ENCODE results near the gene PTPRN2. TPM values are rescaled to one million over a fixed set of nuclear protein-coding genes. Genes with fewer than 3 reads are reported as not detected.

The PTPRN2 gene
- total RNA-seq, 1 experiment from 2014 or later = 2.1 TPM

DNA sequence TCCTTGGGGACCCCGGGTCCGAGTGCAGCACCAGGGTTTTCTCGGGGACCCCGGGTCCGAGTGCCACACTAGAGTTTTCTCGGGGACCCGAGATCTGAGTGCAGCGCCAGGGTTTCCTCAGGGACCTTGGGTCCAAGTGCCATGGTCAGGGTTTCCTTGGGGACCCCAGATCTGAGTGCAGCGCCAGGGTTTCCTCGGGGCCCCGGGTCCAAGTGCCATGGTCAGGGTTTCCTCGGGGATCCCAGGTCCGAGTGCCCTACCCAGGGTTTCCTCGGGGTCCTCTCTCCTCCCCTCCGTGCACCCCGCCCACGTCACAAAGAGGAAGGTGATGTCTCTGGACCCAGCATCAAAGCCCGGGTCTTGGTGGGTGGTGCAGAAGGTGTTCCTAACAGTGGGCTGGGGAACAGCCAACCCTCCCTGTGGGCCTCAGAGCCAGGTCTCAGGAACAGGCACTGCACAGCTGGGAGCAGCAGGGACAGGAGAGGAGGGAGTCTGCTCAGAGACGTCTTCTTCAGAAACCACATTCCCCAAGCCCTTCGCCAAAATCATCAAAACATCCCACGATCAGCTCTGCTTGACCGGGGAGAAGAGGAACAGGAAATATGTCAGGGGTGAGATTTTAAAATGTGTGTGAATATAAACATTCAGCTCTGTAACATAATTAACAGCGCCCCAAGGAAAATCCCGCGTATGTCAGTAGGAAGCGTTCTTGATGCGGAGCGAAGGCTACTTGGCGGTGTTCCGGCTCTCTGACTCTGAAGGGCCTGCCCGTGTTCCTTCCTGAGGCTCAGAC is 710.1 kb downstream of the PTPRN2 start:
- H3K27ac ChIP-seq (ENCODE audit: low read depth, low read length) = no peak overlapping the region
- H2AFZ ChIP-seq (ENCODE audit: low read depth, low read length, poor library complexity, severe bottlenecking) = no peak overlapping the region
- no peak overlapping the region for H3K4me3 ChIP-seq (replicated peaks in 1 of 2; ENCODE audit: low read depth in 1 of 2, low read length in 2 of 2)
- no peak overlapping the region for H3K9ac ChIP-seq (ENCODE audit: low read length)
- intact Hi-C loops (cut with micrococcal nuclease) = no loop called here
- H3K79me2 ChIP-seq (ENCODE audit: insufficient read depth, low read length) = no peaks in the 10 kb centered on the region
- no peaks in the 10 kb centered on the region for H3K27me3 ChIP-seq (ENCODE audit: insufficient read depth, low read length)
- TF ChIP-seq FOSL1 (IDR thresholded peaks at IDR 0.05; ENCODE audit: low read depth) (no peak), POLR2AphosphoS5 (IDR thresholded peaks at IDR 0.05; ENCODE audit: low read depth, low read length) (no peak), SP1 (IDR thresholded peaks at IDR 0.05; ENCODE audit: low read depth) (no peak), EZH2phosphoT487 (IDR thresholded peaks at IDR 0.05; ENCODE audit: borderline replicate concordance) (no peak), SIN3A (IDR thresholded peaks at IDR 0.05; ENCODE audit: low read depth) (no peak)
- POLR2A ChIA-PET = no interaction called here
- ATAC-seq (no peak), DNase-seq (ENCODE audit: low read depth, low spot score) (no peak)
- H3K9me3 ChIP-seq (ENCODE audit: control insufficient read depth in 1 of 2, insufficient read depth in 1 of 2, low read depth in 1 of 2, low read length in 2 of 2) = peaks cover 3 to 10% of the 10 kb centered on the region in 2 experiments; a peak in 2 of 4 replicates
- RAD21 ChIA-PET (ENCODE audit: low non-redundant PET in 1 of 2, low total read pairs in 2 of 2, uncharacterized antibody in 2 of 2, unreplicated experiment in 2 of 2) = no interaction called here
- no peaks in the 10 kb centered on the region for H3K9me2 ChIP-seq (ENCODE audit: insufficient read depth)
- no peaks in the 10 kb centered on the region for H4K20me1 ChIP-seq (ENCODE audit: insufficient read depth)
- peaks cover 0 to 9% of the 10 kb centered on the region in 2 experiments; a peak in 2 of 4 replicates for H3K4me1 ChIP-seq (ENCODE audit: control insufficient read depth in 1 of 2, insufficient read depth in 2 of 2, low read length in 2 of 2)
- BruUV-seq (replicated peaks) = no TSS peak
- H3K4me2 ChIP-seq (ENCODE audit: low read length) = no peak overlapping the region
- H3K36me3 ChIP-seq (ENCODE audit: control insufficient read depth in 1 of 2, insufficient read depth in 2 of 2, low read length in 2 of 2) = no peaks in the 10 kb centered on the region
- CTCF ChIA-PET = no interaction called here

DNA sequence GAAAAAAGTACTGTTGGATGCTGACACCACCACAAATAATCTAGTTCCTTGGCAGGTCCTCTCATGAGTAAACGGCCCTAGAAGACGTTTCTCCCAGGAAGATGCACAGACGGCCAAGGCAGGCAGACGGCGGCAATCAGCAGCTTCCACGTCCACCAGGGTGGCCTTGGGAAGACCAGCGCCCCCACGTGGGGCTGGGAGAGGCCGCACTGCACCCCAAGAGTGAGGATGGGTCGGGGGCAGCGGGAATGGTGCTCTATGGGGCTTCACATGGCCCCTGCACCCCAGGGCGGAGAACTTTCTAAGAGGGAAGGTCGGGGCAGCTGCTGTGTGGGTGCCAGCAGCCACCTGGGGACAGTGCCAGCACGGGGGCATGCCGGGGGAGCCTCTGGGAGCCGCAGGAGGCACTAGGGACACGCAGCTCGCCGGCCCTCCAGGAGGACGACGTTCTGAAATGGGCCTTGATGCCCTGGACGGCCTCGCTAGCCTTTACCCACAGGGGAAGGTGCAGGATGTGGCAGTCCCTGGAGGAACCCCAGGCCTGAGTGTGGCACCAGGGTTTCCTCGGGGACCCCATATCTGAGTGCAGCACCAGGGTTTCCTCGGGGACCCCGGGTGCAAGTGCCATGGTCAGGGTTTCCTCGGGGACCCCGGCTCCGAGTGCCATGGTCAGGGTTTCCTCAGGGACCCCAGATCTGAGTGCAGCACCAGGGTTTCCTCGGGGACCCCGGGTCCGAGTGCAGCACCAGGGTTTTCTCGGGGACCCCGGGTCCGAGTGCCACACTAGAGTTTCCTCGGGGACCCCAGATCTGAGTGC is 710.9 kb downstream of the PTPRN2 start:
- TF ChIP-seq RAD21 (IDR thresholded peaks at IDR 0.05; ENCODE audit: low read depth) = no peak
- TF ChIP-seq, protein P1, sequence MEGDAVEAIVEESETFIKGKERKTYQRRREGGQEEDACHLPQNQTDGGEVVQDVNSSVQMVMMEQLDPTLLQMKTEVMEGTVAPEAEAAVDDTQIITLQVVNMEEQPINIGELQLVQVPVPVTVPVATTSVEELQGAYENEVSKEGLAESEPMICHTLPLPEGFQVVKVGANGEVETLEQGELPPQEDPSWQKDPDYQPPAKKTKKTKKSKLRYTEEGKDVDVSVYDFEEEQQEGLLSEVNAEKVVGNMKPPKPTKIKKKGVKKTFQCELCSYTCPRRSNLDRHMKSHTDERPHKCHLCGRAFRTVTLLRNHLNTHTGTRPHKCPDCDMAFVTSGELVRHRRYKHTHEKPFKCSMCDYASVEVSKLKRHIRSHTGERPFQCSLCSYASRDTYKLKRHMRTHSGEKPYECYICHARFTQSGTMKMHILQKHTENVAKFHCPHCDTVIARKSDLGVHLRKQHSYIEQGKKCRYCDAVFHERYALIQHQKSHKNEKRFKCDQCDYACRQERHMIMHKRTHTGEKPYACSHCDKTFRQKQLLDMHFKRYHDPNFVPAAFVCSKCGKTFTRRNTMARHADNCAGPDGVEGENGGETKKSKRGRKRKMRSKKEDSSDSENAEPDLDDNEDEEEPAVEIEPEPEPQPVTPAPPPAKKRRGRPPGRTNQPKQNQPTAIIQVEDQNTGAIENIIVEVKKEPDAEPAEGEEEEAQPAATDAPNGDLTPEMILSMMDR (IDR thresholded peaks at IDR 0.05 in 2 of 3, conservative IDR thresholded peaks at IDR 0.05 in 1 of 3; ENCODE audit: borderline replicate concordance in 1 of 3, insufficient read depth in 1 of 3, low read depth in 2 of 3, low read length in 2 of 3) = peak in 2 of 3 experiments; percentile 7 to 26; a peak in 1 of 6 replicates
- no TSS peak for BruUV-seq (replicated peaks)
- POLR2A ChIA-PET = no interaction called here
- Histone ChIP-seq H3K4me1 (ENCODE audit: control insufficient read depth in 1 of 2, insufficient read depth in 2 of 2, low read length in 2 of 2) (peaks cover 0 to 9% of the 10 kb centered on the region in 2 experiments; a peak in 2 of 4 replicates), H3K36me3 (ENCODE audit: control insufficient read depth in 1 of 2, insufficient read depth in 2 of 2, low read length in 2 of 2) (no peaks in the 10 kb centered on the region), H3K4me2 (ENCODE audit: low read length) (no peak overlapping the region), H3K9ac (ENCODE audit: low read length) (no peak overlapping the region), H3K9me3 (ENCODE audit: control insufficient read depth in 1 of 2, insufficient read depth in 1 of 2, low read depth in 1 of 2, low read length in 2 of 2) (0 out of 4 replicates have a peak, but pooled peaks cover 3 to 5% of the 10 kb centered on the region in 2 experiments), H3K9me2 (ENCODE audit: insufficient read depth) (no peaks in the 10 kb centered on the region), H4K20me1 (ENCODE audit: insufficient read depth) (no peaks in the 10 kb centered on the region), H3K4me3 (replicated peaks in 1 of 2; ENCODE audit: low read depth in 1 of 2, low read length in 2 of 2) (no peak overlapping the region), H3K27me3 (ENCODE audit: insufficient read depth, low read length) (no peaks in the 10 kb centered on the region), H3K27ac (ENCODE audit: low read depth, low read length) (no peak overlapping the region), H3K79me2 (ENCODE audit: insufficient read depth, low read length) (no peaks in the 10 kb centered on the region), H2AFZ (ENCODE audit: low read depth, low read length, poor library complexity, severe bottlenecking) (no peak overlapping the region)
- no peak for ATAC-seq
- DNase-seq (ENCODE audit: low read depth, low spot score) = no peak
- intact Hi-C loops (cut with micrococcal nuclease) = no loop called here
- RAD21 ChIA-PET (ENCODE audit: low non-redundant PET in 1 of 2, low total read pairs in 2 of 2, uncharacterized antibody in 2 of 2, unreplicated experiment in 2 of 2) = no interaction called here
- CTCF ChIA-PET = interaction anchor here (0.6 kb wide), 1 partner anchor 23 kb away, joined by 3 read pairs; no protein-coding TSS in a partner anchor
